Hypothalamus (tissue), 51 donors: ENCODE measurements around the gene A4GALT.
"Not testable (repeated sequence)": the region's sequence is repeated elsewhere in the genome, so short reads cannot be mapped to it uniquely, and the experiment has no call there.

ENCODE experiments used
- DNase-seq, 51 donors: peaks; one replicate each; lab custom pipeline; 2025; lab: John Stamatoyannopoulos, UW

A4GALT gene, protein sequence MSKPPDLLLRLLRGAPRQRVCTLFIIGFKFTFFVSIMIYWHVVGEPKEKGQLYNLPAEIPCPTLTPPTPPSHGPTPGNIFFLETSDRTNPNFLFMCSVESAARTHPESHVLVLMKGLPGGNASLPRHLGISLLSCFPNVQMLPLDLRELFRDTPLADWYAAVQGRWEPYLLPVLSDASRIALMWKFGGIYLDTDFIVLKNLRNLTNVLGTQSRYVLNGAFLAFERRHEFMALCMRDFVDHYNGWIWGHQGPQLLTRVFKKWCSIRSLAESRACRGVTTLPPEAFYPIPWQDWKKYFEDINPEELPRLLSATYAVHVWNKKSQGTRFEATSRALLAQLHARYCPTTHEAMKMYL

GRCh38 chr22:42720263-42721044 lies at the start of gene A4GALT:
A4GALT (minus strand) TSS chr22:42720870; CDS start chr22:42693951, 26,919 bp downstream.
- no peak for DNase-seq

- no peak for DNase-seq
These were observed 49.7 kb upstream of the A4GALT start for GRCh38 chr22:42770448-42770726.

GRCh38 chr22:42769574-42770447 lies 49.1 kb upstream of the A4GALT start:
- DNase-seq, result no peak

DNA sequence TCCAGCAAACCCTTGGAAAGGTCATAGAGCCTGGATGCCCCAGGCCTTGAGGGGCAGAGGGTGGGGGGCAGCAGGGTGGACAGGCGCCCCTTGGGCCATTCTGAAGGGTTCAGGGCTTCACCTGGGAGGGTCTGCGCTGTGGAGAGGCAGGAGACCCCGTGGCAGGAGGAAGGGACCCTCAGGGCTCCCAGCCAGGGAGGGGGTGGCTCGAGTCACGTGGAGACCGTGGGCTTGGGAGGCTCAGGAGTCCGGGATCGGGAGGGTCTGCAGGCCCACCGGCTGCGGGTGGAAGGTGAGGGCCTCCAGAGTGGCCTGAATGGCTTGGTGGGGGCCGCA lies 48.5 kb upstream of the A4GALT start:
- no peak for DNase-seq

GRCh38 chr22:42768385-42769035 lies 47.8 kb upstream of the A4GALT start:
- no peak for DNase-seq

DNA sequence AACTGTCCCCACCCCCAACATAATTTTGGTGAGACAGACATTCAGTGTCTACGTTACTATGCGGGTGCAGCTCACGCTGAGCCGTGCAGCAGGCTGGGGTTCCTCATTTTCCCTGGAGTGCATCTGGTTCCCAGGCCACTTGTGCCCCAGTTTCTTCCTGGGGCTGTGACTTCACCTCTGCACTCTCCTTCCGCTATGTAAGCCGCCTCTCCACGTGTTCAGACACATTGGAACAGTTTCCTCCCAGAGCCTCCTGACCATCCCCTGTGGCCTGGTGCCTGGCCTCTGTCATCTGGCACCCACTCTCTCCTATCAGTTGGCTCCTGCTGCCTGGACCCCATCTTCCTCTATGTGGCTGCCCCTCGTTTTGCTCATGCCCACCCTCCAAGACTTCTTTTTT lies 46.2 kb upstream of the A4GALT start:
- no peak for DNase-seq

- DNase-seq, result no peak
These were observed 44.3 kb upstream of the A4GALT start for GRCh38 chr22:42764895-42765363.

DNA sequence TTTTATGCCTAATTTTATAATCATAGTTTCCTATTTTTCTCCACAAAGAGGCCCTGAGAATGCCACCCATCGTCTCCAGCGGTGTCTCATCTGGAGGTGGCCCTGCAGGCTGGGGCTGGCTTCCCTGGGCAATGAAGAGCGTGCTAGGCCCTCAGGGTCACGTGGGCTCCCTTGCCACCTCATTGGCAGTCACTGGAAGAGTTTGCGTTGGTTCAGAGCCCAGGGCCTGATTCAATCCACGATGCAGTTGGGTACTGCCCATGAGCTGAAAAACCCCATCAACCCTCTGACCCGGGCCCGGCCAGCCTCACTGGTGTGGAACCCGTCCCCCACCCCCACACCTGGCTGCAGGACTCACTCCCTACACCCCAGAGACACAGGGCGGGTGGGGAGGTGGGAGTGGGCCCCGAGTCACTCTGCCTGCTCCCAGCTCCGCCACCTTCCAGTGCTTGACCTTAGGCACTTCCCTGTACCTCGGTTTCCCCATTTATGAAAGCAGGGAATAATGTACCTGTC lies 43.4 kb upstream of the A4GALT start:
- DNase-seq, result peak in 19 of 51 donors; percentile 3 to 57 (median 21)

DNA sequence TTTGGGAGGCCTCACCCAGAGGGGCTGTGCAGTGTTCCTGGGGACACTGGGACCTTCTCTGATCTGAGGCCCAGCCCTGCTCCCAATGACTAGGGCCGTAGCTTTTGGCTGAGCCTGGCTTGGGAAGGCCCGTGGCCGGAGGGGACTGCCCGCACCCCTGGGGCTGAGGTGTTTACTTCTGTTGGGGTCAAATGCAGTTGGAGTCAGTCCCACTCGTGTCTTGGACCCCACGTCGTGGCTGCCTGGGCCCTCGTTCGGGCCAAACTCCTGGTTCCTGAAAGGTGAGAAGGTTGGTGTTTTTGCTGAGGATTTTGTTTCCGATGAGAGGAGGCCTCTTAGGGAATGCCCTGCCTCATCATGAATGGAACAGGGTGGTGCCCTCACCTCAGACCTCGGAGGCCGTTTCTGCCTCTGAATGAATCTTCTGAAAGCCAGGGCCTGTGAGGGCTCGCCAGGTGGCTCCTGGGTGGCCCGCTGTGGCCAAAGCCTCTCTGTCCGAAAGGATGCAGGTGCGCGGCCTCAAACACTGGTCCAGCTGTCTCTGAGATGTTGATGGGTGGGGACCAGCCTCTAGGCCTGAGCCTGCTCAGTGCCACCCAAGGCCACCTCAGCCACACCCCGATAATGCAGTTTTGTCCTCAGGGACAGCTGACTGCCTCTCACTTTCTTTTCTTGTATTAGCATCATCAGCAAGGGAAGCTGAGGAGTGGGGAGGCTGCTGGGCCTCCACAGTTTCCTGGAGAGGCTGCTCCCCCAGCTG lies 40.3 kb upstream of the A4GALT start:
- DNase-seq, result no peak

DNA sequence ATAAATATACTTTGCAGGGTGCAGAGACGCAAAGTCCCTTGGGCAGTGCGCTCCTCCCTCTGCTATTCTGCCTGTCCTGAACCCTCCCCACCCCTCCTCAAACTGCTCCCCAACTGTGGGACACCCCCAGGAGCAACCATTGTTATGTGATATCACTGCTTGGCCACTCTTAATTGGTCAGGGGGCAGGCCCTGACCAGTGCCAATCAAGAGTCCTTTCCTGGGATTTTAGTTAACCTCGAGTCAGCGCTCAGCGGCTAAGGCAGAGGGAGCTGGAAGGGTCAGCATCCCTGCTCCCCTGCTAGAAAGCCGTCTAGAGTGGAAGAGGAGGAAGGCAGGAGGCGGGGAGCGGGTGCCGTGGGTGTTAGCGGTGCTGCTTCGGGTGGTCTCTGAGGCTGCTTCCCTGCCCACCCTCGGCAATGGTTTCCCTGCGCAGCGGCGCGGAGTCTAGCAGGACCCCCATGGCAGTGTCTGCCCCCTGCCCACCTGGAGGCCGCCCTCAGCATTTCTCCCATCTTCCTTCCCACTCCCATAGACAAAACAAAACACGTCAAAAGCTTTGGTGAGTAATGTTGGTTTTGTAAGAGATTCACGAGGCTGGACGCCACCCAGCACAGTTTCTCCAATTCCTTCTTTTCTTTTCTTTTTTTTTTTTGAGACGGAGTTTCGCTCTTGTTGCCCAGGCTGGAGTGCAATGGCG lies 38.4 kb upstream of the A4GALT start:
- DNase-seq, result no peak

DNA sequence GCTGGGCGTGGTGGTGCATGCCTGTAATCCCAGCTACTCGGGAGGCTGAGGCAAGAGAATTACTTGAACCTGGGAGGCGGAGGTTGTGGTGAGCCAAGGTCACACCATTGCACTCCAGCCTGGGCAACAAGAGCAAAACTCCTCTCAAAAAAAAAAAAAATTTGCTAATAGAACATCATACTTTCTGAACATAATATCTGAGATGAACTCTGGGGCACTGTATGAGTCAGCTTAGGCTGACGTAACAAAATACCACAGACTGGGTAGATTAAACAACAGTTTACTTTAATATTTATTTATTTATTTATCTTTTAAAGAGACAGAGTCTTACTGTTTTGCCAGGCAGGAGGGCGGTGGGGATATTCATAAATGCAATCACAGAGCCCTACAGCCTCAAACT lies 34.9 kb upstream of the A4GALT start:
- DNase-seq, result not testable (repeated sequence)

DNA sequence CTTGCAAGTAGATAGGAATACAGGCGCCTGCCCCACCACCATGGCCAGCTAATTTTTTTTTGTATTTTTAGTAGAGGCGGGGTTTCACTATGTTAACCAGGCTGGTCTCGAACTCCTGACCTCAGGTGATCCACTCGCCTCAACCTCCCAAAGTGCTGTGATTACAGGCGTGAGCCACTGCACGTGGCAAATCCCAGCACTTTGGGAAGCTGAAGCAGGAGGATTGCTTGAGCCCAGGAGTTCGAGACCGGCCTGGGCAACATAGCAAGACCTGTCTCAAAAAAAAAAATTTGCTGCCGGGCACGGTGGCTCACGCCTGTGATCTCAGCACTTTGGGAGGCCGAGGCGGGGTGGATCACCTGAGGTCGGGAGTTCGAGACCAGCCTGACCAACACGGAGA lies 34.5 kb upstream of the A4GALT start:
- DNase-seq, result not testable (repeated sequence)

- no peak for DNase-seq
These were observed 34.0 kb upstream of the A4GALT start for GRCh38 chr22:42754658-42755057.

DNA sequence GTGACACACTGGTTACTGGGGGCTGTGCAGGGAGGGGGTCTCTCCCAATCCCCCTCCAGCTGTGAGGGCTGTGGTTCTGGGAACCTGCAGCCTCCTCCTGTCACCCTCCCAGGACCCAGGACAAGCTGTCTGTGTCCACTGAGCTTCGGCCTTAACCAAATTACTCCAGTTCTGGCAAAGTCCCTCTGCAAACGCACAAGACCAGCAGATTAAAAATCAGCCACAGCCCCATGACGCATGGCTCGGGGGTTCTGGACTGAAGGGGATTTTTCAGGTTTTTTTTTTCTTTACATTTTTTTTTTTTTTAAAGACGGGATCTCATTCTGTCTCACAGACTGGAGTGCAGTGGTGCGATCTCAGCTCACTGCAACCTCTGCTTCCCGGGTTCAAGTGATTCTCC lies 32.2 kb upstream of the A4GALT start:
- DNase-seq, result no peak

GRCh38 chr22:42752230-42752746 lies 31.6 kb upstream of the A4GALT start:
- no peak for DNase-seq

DNA sequence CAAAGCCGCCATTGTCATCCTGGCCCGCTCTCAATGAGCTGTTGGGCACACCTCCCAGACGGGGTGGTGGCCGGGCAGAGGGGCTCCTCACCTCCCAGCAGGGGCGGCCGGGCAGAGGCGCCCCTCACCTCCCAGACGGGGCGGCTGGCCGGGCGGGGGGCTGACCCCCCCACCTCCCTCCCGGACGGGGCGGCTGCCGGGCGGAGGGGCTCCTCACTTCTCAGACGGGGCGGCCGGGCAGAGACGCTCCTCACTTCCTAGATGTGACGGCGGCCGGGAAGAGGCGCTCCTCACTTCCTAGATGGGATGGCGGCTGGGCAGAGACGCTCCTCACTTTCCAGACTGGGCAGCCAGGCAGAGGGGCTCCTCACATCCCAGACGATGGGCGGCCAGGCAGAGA lies 29.8 kb upstream of the A4GALT start:
- DNase-seq, result not testable (repeated sequence)

DNA sequence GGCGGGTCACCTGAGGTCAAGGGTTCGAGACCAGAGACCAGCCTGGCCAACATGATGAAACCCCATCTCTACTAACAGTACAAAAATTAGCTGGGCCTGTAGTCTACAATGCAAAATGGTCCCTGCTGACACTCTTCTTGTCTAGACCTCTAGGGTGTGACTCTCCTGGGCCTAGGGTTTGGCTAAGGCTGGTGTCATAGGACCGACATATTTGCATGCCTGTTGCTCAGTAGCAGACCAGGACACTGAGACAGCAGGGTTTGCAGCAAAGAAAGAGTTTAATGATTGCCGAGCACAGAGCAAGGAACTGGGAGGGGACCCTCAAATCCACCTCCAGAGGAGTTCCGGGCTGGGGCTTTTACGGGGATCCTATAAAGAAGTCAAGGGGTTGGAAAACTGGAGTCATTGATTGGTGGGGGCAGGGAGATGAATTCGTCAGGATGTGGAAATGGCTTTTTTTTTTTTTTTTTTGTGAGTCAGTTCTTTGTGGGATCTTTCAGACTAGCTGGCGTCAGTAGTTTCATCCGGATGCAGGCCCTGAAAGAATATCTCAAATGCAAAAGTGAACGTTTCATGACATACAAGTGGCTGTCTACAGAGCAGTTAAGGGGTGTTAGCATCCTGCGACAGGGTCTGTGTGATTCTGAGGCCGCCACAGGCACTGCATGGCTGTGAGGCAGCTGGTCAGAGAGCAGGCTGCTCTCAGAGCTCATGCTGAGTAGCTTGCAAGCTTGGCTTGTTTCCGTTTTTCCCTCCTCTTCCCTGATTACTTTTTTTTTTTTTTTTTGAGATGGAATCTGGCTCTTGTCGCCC lies 27.2 kb upstream of the A4GALT start:
- DNase-seq, result no peak

DNA sequence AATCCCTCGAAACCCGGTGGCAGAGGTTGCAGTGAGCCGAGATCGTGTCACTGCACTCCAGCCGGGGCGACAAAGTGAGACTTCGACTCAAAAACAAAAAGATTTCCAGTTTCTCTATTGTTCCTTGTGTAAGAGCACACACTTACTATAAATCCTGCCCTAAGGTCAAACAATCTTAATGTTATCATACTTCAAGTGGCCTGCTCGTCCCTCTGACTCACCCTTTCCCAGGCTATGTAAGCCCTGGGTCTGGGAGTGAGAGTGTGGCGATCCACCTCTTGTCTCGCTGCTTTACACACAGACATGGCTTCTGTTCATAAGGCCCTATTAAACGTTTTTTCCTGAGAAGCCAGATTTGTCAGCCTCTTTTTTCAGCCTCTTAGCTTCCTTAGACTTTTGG lies 24.4 kb upstream of the A4GALT start:
- no peak for DNase-seq
